ENCODE measurements around the gene OTUD1. TPM values are rescaled to one million over a fixed set of nuclear protein-coding genes. Genes with fewer than 3 reads are reported as not detected.

The OTUD1 gene
- polyA plus RNA-seq, 1 donor from 2014 or later, result 6.0 TPM

DNA sequence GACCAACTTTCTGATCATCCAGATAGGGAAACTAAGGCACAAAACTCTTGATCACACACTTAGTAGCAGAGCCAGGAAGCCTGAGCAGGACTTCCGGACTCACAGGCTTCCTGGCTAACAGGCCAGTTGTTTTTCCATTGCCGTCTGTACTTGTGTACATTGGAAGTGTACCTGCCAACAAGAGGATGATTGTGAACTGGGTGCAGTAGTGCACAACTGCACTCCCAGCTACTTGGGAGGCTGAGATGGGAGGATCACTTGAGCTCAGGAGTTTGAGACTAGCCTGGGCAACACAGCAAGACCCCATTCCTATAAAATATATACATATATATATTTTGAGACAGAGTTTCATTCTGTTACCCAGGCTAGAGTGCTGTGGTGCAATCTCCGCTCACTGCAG lies 35.2 kb upstream of the OTUD1 start:
- Histone ChIP-seq H3K27ac (ENCODE audit: low read length) (no peak overlapping the region), H2AFZ (ENCODE audit: low read depth, low read length) (no peak overlapping the region), H3K4me2 (ENCODE audit: low read length) (no peak overlapping the region), H3K4me3 (ENCODE audit: low read length) (no peak overlapping the region), H3K9me3 (ENCODE audit: low read length) (no peaks in the 10 kb centered on the region), H3K9ac (ENCODE audit: low read length) (no peak overlapping the region), H3K27me3 (ENCODE audit: insufficient read depth, low read depth, low read length) (no peaks in the 10 kb centered on the region), H3K79me2 (replicated peaks; ENCODE audit: insufficient read depth, low read length) (no peaks in the 10 kb centered on the region), H3K9me2 (ENCODE audit: insufficient read depth, low read length) (no peaks in the 10 kb centered on the region), H4K20me1 (ENCODE audit: insufficient read depth) (no peaks in the 10 kb centered on the region), H3F3A (ENCODE audit: insufficient read depth, low read length, poor library complexity, severe bottlenecking) (no peaks in the 10 kb centered on the region), H3K36me3 (ENCODE audit: insufficient read depth, low read length) (no peaks in the 10 kb centered on the region)
- TF ChIP-seq TAF1 (IDR thresholded peaks at IDR 0.05; ENCODE audit: low read depth) (no peak), RAD21 (conservative IDR thresholded peaks at IDR 0.05) (no peak), EP300 (conservative IDR thresholded peaks at IDR 0.05; ENCODE audit: poor library complexity, severe bottlenecking) (no peak), POLR2AphosphoS5 (IDR thresholded peaks at IDR 0.05) (no peak), EZH2 (IDR thresholded peaks at IDR 0.05; ENCODE audit: borderline replicate concordance, insufficient read depth, low read length, poor library complexity, severe bottlenecking) (no peak), SMC3 (conservative IDR thresholded peaks at IDR 0.05; ENCODE audit: poor library complexity) (no peak), MXI1 (conservative IDR thresholded peaks at IDR 0.05; ENCODE audit: poor library complexity, severe bottlenecking) (no peak)
- TF ChIP-seq, protein P1, sequence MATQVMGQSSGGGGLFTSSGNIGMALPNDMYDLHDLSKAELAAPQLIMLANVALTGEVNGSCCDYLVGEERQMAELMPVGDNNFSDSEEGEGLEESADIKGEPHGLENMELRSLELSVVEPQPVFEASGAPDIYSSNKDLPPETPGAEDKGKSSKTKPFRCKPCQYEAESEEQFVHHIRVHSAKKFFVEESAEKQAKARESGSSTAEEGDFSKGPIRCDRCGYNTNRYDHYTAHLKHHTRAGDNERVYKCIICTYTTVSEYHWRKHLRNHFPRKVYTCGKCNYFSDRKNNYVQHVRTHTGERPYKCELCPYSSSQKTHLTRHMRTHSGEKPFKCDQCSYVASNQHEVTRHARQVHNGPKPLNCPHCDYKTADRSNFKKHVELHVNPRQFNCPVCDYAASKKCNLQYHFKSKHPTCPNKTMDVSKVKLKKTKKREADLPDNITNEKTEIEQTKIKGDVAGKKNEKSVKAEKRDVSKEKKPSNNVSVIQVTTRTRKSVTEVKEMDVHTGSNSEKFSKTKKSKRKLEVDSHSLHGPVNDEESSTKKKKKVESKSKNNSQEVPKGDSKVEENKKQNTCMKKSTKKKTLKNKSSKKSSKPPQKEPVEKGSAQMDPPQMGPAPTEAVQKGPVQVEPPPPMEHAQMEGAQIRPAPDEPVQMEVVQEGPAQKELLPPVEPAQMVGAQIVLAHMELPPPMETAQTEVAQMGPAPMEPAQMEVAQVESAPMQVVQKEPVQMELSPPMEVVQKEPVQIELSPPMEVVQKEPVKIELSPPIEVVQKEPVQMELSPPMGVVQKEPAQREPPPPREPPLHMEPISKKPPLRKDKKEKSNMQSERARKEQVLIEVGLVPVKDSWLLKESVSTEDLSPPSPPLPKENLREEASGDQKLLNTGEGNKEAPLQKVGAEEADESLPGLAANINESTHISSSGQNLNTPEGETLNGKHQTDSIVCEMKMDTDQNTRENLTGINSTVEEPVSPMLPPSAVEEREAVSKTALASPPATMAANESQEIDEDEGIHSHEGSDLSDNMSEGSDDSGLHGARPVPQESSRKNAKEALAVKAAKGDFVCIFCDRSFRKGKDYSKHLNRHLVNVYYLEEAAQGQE (IDR thresholded peaks at IDR 0.05; ENCODE audit: borderline replicate concordance), result no peak
- TF ChIP-seq, protein P2, sequence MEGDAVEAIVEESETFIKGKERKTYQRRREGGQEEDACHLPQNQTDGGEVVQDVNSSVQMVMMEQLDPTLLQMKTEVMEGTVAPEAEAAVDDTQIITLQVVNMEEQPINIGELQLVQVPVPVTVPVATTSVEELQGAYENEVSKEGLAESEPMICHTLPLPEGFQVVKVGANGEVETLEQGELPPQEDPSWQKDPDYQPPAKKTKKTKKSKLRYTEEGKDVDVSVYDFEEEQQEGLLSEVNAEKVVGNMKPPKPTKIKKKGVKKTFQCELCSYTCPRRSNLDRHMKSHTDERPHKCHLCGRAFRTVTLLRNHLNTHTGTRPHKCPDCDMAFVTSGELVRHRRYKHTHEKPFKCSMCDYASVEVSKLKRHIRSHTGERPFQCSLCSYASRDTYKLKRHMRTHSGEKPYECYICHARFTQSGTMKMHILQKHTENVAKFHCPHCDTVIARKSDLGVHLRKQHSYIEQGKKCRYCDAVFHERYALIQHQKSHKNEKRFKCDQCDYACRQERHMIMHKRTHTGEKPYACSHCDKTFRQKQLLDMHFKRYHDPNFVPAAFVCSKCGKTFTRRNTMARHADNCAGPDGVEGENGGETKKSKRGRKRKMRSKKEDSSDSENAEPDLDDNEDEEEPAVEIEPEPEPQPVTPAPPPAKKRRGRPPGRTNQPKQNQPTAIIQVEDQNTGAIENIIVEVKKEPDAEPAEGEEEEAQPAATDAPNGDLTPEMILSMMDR (IDR thresholded peaks at IDR 0.05; ENCODE audit: poor library complexity, severe bottlenecking), result no peak

DNA sequence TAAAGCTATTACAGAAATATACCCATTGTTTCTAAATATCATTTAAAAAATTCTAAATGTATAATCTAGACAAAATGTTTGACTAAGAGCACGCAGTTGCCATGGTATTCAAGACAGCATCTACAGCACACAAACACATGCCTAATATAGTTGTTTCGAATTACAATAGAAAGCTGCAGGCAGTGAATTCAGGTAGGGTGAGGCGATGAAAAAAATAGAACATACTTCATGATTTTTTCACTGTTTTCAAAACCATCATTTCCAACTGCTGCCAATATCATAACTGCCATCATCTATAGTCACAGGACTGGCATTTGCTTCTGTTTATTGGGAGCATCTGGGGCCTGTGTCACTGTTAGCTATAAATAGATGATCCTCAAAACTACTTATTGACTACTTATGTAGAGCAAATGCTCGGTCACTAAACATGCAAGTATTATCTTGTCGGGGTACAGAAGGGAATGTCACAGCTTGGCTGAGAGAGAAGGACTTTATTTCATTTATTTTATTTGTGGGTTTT lies 34.4 kb upstream of the OTUD1 start:
- Histone ChIP-seq H3K9me2 (ENCODE audit: insufficient read depth, low read length) (no peaks in the 10 kb centered on the region), H3K9me3 (ENCODE audit: low read length) (no peaks in the 10 kb centered on the region), H3F3A (ENCODE audit: insufficient read depth, low read length, poor library complexity, severe bottlenecking) (no peaks in the 10 kb centered on the region), H3K27me3 (ENCODE audit: insufficient read depth, low read depth, low read length) (no peaks in the 10 kb centered on the region), H2AFZ (ENCODE audit: low read depth, low read length) (no peak overlapping the region), H3K4me2 (ENCODE audit: low read length) (no peak overlapping the region), H3K27ac (ENCODE audit: low read length) (no peak overlapping the region), H3K36me3 (ENCODE audit: insufficient read depth, low read length) (no peaks in the 10 kb centered on the region), H3K9ac (ENCODE audit: low read length) (no peak overlapping the region), H3K79me2 (replicated peaks; ENCODE audit: insufficient read depth, low read length) (no peaks in the 10 kb centered on the region), H3K4me3 (ENCODE audit: low read length) (no peak overlapping the region), H4K20me1 (ENCODE audit: insufficient read depth) (no peaks in the 10 kb centered on the region)
- TF ChIP-seq TAF1 (IDR thresholded peaks at IDR 0.05; ENCODE audit: low read depth) (no peak), EZH2 (IDR thresholded peaks at IDR 0.05; ENCODE audit: borderline replicate concordance, insufficient read depth, low read length, poor library complexity, severe bottlenecking) (no peak), SMC3 (conservative IDR thresholded peaks at IDR 0.05; ENCODE audit: poor library complexity) (no peak), POLR2AphosphoS5 (IDR thresholded peaks at IDR 0.05) (no peak), MXI1 (conservative IDR thresholded peaks at IDR 0.05; ENCODE audit: poor library complexity, severe bottlenecking) (no peak), EP300 (conservative IDR thresholded peaks at IDR 0.05; ENCODE audit: poor library complexity, severe bottlenecking) (no peak)

Data from neural cell (in vitro differentiated cells).